ENCODE measurements around the gene ZNF674.
"Not testable (repeated sequence)": the region's sequence is repeated elsewhere in the genome, so short reads cannot be mapped to it uniquely, and the experiment has no call there.

ZNF674 gene

GRCh38 chrX:46567388-46567787 is 22.2 kb upstream of the ZNF674 start:
- DNase-seq, result no peak

- no peak for DNase-seq
Observed at GRCh38 chrX:46561824-46562657, 16.8 kb upstream of the ZNF674 start.

DNA sequence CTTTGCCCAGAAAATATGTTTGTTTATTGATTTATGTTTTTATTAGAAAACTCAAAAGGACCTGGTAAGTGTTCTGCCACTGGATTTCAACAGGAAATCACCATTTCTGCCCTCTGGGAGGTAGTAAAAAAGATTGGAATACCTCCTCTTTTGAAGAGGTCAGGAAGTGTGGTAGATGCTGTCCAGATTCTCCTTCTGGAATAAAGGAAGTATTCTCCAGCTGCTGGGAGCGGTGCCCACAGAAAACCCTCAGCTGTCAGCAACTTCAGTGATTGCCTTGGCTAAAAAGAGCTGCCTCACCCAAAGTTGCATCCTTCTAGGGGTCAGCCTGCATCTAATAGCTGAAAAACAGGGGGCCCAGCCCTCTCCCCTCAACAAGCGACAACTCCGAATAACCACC is 13.8 kb upstream of the ZNF674 start:
- DNase-seq, result no peak

DNA sequence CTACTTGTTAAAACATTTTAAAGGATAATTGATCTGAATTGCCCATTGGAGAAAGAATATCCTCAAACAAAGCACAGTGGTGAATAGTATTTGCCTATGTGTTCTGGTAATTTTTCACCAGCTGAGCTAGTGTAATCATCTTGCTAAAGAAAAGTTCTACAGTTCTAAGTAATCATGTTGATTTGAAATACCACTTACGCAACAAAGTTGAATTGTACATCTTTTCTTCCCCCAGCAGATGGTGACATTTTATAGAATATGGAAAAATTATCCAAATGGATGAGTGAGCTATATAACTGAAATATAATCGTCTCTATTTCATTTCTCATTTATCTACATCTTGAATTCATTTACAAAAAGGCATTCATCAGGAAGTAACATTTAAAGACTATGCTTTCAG is 9.7 kb upstream of the ZNF674 start:
- no peak for DNase-seq

GRCh38 chrX:46553935-46554334 is 8.7 kb upstream of the ZNF674 start:
- no peak for DNase-seq

- no peak for DNase-seq
Observed at GRCh38 chrX:46551494-46552128, 6.4 kb upstream of the ZNF674 start.

- no peak for DNase-seq
Observed at GRCh38 chrX:46549914-46550313, 4.7 kb upstream of the ZNF674 start.

DNA sequence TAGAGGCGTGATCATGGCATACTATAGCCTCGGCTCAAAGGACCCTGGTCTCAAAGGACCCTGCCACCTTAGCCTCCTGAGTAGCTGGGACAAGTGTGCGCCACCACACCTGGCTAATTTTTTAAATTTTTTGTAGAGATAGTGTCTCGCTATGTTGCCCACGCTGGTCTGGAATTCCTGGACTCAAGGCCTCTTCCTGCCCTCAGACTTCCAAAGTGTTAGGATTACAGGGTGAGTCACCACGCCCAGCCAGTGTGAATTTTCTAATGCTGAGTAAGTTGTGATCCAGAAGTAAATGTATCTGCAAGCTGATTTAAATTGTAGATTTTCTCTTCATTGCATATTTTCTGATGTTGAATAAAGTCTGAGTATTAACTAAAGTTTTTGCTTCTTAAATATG is 2.6 kb upstream of the ZNF674 start:
- no peak for DNase-seq

GRCh38 chrX:46544527-46544926 is 694 bp downstream of the ZNF674 start:
- not testable (repeated sequence) for DNase-seq

DNA sequence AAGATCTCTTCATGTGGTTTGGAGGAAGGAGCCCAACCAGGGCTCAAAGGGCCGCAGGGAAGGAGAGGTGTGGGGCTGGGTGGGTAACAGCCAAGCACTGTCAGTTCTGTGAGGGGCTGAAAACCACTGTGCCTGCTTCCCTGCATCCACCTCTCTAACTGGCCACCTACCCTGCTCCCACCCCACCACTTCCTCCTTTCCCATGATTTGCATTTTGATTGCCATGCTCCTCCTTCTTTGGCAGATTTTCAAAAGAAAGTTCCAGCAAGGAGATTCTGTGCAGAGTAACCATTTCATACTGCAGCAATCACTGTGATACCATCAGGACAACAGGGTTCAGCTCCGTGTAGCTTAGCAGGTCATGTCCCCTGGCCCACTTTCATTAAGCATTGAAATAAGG is 1.8 kb downstream of the ZNF674 start:
- no peak for DNase-seq

GRCh38 chrX:46531442-46531841 is 13.8 kb downstream of the ZNF674 start:
- no peak for DNase-seq

- not testable (repeated sequence) for DNase-seq
Observed at GRCh38 chrX:46530404-46530908, 14.8 kb downstream of the ZNF674 start.

GRCh38 chrX:46529740-46530403 is 15.3 kb downstream of the ZNF674 start:
- not testable (repeated sequence) for DNase-seq

GRCh38 chrX:46528640-46529039 is 16.6 kb downstream of the ZNF674 start:
- DNase-seq, result not testable (repeated sequence)

GRCh38 chrX:46506076-46506475 is 39.1 kb downstream of the ZNF674 start:
- DNase-seq, result no peak

- no peak for DNase-seq
Observed at GRCh38 chrX:46502848-46503247, 42.4 kb downstream of the ZNF674 start.

DNA sequence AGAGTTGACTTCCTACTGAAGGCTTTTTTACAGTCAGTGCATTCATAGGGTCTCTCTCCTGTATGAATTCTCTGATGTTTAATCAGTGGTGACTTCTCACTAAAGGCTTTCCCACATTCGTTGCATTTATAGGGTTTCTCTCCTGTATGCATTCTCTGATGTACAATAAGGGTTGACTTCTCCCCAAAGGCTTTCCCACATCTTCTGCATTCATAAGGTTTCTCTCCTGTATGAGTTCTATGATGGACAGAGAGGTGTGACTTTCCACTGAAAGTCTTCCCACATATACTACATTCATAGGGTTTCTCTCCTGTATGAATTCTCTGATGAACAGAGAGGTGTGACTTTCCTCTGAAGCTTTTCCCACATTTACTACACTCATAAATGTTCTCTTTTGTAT is 45.2 kb downstream of the ZNF674 start:
- no peak for DNase-seq

DNA sequence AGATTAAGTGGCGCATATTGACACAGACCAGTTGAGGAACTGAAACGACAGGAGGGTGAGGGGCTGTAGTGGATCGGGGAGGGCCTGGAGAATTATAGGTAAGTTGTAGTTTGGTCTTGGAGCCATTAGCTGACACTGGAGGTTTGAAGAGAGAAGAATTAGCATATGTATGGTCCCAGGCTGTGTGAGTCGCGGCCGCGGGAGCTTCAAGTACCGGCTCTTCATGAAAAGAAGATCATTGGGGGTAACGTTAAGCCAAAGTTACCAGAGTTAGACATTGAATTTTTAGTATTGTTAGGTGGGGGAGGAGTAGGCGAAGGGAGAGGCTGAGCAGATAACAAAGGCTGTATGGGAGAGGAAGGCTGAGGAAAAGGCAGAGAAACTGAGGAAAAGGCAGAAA is 56.5 kb downstream of the ZNF674 start:
- DNase-seq, result no peak

DNA sequence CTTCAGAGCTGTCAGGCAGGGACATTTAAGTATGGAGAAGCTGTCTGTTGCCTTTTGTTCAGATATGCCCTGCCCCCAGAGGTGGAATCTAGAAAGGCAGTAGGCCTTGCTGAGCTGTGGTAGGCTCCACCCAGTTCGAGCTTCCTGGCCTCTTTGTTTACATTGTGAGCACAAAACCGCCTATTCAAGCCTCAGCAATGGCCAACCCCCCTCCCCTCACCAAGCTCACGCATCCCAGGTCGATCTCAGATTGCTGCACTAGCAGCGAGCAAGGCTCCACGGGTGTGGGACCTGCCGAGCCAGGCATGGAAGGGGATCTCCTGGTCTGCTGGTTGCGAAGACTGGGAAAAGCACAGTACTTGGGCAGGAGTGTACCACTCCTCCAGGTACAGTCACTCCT is 59.3 kb downstream of the ZNF674 start:
- DNase-seq, result no peak

DNA sequence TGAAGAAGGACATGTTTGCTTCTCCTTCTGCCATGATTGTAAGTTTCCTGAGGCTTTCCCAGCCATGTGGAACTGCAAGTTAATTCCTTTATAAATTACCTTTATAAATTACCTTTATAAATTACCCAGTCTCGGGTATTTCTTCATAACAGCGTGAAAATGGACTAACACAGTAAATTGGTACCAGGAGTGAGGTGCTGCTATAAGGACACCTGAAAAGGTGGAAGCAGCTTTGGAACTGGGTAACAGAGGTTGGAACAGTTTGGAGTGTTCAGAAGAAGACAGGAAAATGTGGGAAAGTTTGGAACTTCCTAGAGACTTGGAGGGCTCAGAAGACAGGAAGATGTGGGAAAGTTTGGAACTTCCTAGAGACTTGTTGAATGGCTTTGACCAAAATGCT is 66.6 kb downstream of the ZNF674 start:
- DNase-seq, result not testable (repeated sequence)

DNA sequence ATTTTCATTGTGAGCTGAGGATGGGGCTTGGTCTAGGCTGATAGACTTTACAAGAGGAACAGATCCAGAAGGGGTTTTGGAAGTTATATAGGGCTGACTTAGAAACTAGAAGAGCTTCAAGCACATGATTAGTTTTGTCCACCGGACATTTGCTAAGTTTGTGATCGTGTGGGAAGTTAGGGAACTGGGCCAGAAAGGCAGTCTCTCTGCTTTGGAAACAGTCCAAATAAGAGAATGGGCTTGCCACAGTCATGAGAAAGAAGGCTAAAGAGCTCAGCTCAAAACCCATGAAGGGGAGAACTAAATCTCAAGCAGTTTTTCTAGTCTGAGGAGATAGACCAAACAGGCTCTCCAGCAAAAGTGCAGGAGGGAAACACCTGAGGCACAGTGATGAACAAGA is 67.8 kb downstream of the ZNF674 start:
- DNase-seq, result no peak

GRCh38 chrX:46465203-46465602 is 80.0 kb downstream of the ZNF674 start:
- no peak for DNase-seq

- no peak for DNase-seq
Observed at GRCh38 chrX:46463682-46464081, 81.5 kb downstream of the ZNF674 start.
